HG03442 (cell line): ENCODE results near the gene CAT.

Source experiments
- ATAC-seq: cut with Tn5 transposase; IDR thresholded peaks from one replicate; pipeline ENCODE4 v1.9.1; 2021; ENCODE audit warnings: mild to moderate bottlenecking, moderate library complexity; ENCODE audit not compliant: unreplicated experiment

The CAT gene

GRCh38 chr11:34521265-34521664 lies 82.5 kb downstream of the CAT start:
- no peak for ATAC-seq
